ENCODE data around the gene CRB1.

CRB1 gene

DNA sequence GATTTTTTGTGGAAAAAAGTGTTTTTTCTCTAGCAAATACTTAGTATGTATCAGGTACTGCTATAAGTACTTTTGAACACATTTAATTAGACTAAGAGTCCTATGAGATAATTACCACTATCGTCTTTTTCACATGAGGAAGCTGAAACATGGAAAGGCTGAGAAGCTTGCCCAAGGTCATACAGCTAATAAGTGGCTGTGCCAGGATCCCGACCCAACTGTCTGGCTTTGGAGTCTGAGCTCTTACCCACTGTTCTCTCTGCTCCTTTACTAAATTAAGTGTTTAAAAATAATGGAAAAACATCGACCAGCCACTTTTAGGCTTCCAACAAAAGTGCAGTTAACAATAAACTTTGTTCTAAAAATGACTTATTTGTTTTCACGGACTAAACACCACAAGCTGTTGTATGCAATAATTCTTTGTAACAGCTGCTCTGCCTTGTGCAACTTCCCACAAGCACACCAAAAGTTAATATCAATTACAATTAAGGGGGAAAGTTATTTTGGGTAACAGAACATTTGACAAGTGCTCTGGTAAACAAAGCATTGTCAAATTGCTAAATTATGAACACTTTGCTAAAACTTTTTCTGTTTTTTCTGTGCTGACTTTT is 75.7 kb downstream of the CRB1 start:
- no peak for DNase-seq (ENCODE audit: low read depth, low spot score)

DNA sequence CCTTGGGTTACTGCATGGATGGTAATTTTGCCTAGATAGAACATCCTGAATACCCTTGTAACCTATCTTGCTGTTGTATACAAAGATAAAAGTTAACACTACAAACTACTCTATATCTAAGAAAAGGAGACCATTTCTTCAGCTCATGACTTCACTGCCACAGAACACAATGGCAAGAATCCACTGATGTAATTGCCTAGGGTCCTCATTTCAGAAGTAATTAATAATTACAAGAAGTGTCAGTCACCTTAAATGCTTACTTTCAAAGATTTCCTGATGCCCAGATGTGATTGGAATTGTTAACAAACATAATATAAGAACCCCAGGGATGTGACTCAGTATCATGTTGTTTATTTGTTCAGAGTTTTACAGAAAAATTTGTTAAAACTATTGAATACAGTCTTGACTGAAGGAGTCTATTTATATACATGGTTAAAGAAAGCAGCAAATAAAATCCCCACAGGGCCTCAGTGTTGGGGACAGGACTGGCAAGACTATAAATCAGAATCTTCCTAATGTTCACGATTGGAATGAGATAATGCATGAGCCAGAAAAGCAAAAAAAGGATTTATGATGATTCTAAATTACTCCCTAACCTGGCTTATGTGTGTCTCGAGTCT is 83.9 kb downstream of the CRB1 start:
- DNase-seq (ENCODE audit: low read depth, low spot score): no peak

DNA sequence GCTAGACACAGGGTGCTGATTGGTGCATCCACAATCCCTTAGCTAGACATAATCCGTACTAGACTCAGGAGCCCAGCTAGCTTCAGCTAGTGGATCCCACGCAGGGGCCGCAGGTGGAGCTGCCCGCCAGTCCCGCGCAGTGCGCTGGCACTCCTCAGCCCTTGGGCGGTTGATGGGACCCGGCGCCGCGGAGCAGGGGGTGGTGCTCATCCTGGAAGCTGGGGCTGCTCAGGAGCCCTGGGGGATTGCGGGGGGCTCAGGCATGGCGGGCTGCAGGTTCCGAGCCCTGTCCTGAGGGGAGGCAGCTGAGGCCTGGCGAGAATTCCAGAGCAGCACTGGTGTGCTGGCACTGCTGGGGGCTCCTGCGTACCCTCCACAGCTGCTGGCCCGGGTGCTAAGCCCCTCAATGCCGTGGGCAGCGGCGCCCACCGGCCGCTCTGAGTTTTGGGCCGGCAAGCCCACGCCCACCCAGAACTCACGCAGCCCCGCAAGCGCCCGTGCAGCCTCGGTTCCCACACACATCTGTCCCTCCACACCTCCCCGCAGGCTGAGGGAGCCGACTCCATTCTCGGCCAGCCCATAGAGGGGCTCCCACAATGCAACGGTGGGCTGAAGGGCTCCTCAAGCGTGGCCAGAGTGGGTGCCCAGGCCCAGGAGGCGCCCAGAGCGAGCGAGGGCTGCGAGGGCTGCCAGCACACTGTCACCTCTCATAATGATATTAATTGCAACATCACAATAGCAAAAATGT is 87.4 kb downstream of the CRB1 start:
- DNase-seq (ENCODE audit: low read depth, low spot score): no peak

DNA sequence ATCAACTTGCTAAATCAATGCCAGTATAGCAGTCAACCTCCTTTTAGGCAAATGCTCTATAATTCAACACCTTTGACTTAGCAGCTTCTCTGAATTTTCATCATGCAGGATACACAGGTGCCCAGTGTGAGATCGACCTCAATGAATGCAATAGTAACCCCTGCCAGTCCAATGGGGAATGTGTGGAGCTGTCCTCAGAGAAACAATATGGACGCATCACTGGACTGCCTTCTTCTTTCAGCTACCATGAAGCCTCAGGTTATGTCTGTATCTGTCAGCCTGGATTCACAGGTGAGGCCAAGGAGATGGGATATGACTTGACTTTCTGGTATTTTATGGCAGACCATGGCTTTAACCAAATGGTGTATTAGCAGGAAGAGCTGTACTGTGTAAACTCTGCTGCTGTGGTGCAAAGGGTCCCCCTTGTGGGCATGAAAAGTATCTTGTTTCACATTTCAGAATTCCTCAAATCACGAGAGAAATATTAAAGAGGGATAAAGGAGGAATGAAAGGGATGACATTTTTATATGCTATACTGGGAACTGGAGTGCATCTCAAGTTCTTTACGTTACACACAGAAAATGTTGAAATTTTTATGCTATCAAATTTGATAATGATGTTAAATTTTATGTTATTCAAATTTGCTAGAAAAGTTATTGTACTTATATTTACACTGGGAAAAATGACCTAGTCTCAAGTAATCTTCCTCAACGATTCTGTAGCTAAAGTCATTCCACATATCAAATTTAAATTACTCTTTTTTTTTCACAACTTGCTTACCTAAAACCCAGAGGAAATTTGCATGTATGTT is 88.9 kb downstream of the CRB1 start:
- no peak for DNase-seq (ENCODE audit: low read depth, low spot score)

DNA sequence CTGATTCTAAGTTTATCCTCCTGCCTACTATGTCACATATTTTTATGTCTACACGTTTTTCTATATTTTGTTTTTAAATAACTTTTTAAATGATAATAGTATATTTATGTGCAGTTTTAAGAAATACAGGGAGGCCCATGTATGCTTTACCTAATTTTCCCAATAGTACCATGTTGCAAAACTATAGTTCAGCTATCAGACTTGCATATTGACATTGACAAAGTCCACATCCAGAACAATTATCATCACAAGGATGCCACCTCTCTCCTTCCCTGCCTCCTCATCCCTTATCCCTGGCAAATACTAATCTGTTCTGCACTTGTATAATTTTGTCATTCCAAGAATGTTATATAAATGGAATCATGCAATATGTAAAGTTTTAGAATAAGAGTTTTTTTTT is 90.9 kb downstream of the CRB1 start:
- no peak for DNase-seq (ENCODE audit: low read depth, low spot score)

DNA sequence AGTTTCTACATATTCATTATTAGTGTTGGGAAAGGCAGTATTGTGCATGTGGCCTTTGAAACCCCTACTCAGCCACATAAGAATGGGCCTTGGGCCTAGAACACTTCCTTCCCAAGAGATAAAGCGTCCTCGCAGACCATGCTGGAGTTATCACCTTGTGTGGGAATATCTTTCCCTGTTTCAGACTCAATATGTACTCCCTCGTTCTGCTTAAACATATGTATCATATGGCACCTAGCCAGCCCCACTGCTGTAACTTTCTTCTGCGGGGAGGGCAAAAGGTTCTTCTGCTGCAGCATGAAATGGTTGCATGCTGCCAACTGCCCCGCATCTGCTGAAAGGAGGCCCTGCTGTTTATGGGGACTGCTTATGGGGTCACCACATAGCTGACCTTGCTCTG is 92.0 kb downstream of the CRB1 start:
- DNase-seq (ENCODE audit: low read depth, low spot score): no peak

DNA sequence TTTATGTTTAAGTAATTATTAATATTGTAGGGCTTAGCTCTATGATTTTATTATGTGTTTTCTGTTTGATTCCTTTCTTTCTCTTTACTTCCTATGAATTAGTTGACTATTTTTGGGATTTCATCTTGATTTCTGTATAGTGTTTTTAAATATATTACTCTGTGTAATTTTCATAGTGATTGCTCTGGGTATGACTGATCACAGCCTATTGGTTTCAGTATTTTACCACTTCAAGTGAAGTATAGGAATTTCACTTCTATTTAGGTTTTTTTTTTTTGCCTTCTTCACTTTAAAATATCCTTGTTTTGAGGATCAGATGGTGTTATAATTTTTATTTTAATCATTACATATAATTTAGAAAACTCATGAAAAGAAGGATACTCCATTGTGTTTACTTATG is 94.8 kb downstream of the CRB1 start:
- no peak for DNase-seq (ENCODE audit: low read depth, low spot score)

DNA sequence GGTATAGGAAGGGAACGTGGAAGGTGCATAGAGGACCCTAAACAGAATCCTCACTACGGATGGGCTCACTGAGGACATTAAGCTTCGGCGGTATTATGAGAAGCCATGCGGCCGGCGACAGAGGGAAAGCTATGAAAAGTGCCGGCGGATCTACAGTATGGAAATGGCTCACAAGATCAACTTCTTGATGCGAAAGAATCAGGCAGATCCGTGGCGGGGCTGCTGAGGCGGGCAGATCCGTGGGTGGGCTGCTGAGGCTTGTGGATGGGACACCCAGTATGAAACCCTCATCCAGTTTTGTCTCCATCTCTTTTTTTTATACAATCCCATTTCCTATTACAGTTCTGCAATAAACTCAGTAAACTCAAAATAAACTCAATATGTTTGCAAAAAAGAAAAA is 95.8 kb downstream of the CRB1 start:
- no peak for DNase-seq (ENCODE audit: low read depth, low spot score)

DNA sequence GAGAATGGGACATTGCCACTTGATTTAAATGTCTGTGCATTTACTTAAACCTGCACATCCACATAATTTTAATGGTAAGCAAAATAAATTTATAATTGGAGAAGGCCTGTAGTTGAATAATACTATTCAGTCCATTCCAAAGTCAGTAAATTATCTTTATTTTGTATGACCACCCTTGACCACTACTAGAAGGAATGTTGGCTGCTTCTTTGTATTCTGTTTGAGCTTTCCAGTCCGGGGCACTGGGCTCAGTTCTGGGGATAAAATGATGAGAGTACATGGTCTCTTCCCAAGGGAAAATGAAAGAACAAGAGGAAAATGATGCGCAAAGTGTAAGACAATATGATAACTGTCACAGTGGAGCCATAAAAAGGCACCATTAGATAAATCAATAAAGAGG is 98.9 kb downstream of the CRB1 start:
- no peak for DNase-seq (ENCODE audit: low read depth, low spot score)

DNA sequence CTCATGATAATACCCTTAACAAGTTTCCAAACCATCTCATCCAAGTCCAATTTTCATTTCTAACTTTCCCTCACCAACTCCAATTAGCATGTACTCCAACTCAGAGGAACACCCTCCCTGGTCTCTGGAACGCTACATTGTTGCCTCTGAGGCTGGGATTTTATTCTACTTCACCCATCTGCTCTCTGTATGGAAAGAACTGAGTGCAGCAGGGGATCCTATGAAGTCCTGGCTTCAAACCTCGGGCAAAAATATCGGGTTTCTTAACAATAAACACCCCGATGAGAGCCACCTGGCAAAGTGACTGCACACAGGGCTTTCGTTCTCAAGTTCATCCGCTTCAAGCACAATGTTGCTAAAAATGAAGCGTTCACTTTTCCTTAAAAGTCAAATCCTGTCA is 99.6 kb downstream of the CRB1 start:
- DNase-seq (ENCODE audit: low read depth, low spot score): no peak

DNA sequence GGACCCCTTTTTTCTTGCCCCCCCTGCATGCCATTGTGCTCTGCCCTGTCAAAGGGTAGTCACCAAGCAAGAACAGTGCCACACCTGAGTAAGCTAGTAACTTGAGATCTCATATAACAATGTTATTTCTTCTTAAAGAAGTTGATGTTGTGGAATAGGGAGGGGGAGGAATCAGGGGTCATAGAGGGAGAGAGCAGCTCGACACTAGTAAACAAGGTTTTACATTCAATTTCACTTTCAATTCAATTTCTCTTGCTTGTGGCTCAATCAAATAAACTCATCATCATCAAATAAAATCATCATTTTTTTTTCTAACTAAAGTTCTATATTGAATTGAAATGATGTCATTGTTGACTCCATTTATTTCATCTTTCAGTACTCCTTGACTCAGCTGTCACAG is 106.4 kb downstream of the CRB1 start:
- no peak for DNase-seq (ENCODE audit: low read depth, low spot score)

DNA sequence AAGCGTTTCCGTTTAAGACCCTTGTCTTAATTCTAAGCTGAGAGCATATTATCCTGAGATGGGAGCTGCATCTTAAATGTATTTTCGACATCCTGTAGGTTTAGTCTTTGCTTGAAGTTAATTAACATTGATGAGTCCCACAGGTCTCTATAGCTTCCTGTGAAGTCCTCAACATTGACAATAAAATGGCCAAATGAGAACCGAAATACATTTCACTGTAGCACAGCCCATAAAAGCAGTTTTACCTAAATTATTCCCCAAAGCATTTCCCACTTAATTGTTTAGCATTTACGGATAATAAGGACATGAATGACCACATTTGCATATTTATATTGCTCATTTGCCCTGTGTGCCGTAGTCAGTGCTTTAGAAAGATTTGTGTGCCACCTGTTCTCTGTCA is 116.4 kb downstream of the CRB1 start:
- DNase-seq (ENCODE audit: low read depth, low spot score): no peak

DNA sequence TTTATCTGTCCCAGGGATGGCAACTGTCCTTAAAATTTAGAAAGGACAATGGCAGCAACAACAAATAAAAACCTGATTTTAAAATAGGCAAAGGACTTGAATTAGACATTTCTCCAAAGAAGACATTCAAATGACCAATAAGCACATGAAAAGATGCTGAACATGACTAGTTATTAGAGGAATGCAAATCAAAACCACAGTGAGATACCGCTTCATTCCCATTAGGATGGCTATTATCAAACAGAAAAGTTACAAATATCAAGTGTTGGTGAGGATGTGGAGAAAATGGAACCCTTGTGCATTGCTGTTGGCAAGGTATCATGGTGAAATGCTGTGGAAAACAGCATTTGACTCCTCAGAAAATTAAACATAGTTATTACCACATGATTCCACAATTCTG is 120.7 kb downstream of the CRB1 start:
- DNase-seq (ENCODE audit: low read depth, low spot score): no peak

DNA sequence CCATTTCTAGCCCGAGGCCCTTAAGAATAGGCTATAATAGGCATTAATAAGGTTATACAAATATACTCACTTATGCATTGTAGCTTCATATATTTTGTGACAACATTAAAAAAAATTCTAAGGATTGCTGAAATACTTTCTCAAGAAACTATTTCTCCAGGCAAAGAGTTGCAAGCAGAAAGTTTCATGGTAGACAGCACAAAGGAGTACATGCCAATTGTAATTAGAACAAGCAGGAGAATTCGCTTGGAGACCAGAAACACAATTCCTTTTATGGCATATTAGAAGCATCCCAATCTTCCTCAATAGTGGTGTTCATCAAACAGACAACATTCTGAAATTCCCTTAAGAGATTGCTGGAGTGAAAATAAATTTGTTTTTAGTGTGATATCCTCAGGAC is 122.8 kb downstream of the CRB1 start:
- no peak for DNase-seq (ENCODE audit: low read depth, low spot score)

DNA sequence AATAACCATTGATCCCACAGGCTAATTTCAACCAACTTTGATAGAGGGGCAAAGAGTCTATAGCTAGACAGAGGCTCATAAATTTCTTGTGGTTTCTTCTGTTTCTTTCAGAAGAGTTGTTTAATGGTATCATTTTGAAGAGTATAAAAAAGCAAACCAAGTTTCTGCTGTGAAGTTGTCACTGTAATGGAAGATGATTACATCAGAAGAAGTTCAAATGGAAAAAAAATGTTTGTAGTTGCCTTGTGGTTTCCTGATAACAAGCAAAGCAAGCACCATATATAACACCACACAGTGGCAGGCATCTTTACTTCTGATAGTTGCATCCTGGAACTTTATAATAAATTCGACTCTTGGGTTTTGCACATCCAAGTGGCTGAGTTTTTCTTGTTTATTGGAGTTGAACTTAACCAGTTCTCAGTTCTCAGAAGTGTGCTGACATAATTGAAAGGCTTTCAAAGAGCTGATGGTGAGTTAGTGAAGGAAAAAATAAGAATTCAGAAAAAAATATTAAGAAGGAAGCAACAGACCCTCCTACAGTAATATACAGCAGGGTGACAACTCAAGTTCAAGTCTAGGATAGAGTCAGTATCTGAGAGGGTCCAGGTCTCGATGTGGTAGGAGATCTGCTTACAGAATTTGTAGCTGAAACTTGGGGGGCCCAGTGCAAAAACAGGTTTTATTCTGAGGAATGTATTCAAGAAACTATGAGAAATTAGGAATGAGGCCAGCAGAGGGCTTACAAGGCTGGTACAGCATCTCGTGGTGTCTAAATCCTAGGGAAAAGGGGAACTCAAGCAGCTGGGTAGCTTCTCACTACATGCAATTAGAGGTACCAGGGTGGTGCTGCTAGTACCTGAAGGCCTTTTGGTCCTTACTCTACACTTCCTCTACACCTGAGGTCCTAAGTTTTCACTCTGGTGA is 123.5 kb downstream of the CRB1 start:
- DNase-seq (ENCODE audit: low read depth, low spot score): no peak

DNA sequence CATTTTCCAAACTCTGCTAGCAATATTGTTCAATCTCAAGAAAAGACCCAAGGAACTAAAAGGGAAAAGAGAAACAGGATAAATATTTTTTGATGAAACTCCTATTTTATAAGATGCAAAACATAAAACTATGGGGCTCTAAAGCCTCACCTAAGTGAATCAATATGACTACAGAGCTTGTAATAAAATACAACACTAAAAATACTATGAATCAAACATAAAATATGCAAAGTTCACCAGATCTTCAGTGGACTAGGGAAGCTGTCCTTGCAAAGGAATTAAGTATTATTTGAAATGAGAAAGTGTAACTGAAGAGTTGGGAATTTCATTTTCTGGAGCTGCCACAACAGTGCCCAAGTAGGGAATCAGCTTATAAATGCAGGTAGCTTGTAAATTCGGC is 124.5 kb downstream of the CRB1 start:
- DNase-seq (ENCODE audit: low read depth, low spot score): no peak

DNA sequence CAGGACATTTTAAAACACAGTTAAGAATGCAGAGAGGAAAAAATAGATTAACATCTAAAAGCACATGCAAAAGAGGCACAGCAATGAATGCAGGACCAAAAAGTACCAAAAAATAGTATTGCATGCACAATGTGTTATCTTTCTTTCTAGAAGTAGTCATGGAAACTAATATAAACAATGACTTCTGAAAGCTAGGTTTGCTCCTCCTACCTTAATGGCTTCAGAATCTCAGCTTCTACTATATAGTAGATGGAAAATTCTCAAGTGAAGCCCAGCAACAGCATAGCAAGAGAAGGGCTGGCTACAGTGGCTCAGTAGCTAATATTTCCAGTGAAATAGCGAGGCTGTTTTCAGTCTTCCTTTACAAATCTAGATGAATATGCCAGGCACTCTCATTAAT is 125.1 kb downstream of the CRB1 start:
- DNase-seq (ENCODE audit: low read depth, low spot score): no peak

DNA sequence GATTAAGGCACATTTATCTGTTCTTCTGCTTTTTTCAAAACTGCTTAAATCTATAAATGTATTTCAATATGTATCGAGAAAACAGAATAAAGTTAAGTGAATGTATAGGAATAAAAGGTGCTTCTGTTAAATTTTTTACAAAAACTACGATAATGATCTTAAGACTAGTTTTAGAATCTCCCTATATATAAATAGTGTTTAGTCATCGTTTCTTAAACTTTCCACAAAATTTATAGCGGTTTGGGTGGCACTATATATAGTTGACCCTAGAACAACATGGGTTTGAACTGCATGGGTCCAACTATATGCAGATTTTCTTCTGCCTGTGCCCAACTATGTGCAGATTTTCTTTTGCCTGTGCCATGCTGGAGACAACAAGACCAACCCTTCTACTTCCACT is 125.7 kb downstream of the CRB1 start:
- no peak for DNase-seq (ENCODE audit: low read depth, low spot score)

DNA sequence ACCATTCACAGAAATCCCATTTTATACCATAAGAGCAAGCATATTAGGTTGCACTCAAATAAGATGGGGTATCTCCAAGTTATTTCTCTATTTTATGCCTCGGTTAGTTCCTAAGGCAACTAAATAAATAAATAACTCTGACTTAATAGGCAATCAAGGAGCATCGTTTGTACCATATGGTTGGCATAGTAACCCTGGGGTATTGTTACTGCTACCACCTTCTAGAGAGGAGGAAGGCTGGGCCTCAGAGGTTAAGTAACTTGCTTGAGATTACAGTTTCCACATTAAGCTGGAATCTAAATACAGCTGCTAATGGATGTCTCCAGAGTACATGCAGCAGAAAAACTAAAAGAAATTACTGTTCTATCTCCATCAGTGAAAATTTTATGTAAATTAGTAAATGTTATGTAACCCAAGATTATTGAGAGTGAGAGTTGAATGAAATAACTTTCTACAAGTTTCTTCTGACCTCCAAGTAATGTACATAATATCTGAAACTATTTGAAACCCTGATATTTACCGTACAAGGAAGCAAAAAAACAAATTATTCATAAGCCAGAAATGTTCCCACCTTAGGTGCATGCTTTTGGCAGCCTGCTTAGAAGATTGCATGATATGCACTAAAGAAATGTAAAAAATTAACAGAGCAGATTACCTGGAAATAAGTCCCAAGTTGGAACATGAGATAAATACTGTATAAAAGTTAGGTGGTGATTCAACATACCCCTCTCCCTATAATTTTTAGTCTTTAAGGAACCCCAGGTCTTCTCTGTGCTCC is 127.0 kb downstream of the CRB1 start:
- no peak for DNase-seq (ENCODE audit: low read depth, low spot score)

DNA sequence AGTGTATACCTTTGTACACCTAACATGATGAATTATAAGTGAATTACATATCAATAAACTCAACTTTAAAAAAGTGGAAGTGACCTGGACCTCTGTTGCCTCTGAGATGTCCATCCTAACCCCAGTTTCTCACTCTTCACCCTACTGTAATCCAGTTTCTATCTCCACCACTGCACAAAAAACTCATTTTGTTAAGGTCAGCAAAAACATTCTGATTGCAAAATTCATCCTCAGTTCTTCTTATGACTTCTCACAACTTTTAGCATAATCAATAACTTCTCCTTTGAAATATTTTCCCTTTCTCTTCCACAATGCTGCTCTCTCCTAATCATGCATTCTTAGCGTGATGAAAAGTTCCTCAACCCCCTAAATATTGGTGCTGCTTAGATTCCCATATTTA is 129.8 kb downstream of the CRB1 start:
- no peak for DNase-seq (ENCODE audit: low read depth, low spot score)
